Breast epithelium (tissue), 4 donors: Measurements from ENCODE around the gene MIF. TPM values are rescaled to one million over a fixed set of nuclear protein-coding genes. Genes with fewer than 3 reads are reported as not detected.
"Not testable (repeated sequence)": the region's sequence is repeated elsewhere in the genome, so short reads cannot be mapped to it uniquely, and the experiment has no call there.

Experiments used
- DNase-seq, 2 donors: peaks; one replicate each; pipeline ENCODE4 v3.0.0-alpha.2; 2019; ENCODE audit warnings: low spot score in 2 of 2
- H3K27ac ChIP-seq, 2 donors: fragments of 200-600 bp; sonication (generic) in 1 of 2; one replicate each; pipeline ENCODE4 v1.5.1; 2016 to 2019; ENCODE audit warnings: mild to moderate bottlenecking in 1 of 2
- H3K27me3 ChIP-seq, 2 donors: fragments of 200-600 bp; sonication (generic) in 1 of 2; one replicate each; pipeline versions ENCODE4 v1.5.1 to v1.6.0; 2017 to 2019; ENCODE audit warnings: control low read depth in 1 of 2, mild to moderate bottlenecking in 1 of 2
- H3K36me3 ChIP-seq: fragments of 200-600 bp; one replicate; pipeline ENCODE4 v1.5.1; 2019
- H3K4me1 ChIP-seq, 2 donors: fragments of 200-600 bp; sonication (generic); one replicate each; pipeline ENCODE4 v1.5.1; 2016 to 2019; ENCODE audit warnings: control low read depth in 1 of 2
- H3K4me3 ChIP-seq, 3 donors: fragments of 200-600 bp; sonication (generic); 1 replicate in 2 of 3; 2 replicates in 1 of 3; pipeline ENCODE4 v1.5.1; 2016 to 2019; ENCODE audit warnings: mild to moderate bottlenecking in 3 of 3, moderate library complexity in 2 of 3
- H3K9me3 ChIP-seq, 2 donors: fragments of 200-600 bp; sonication (generic) in 1 of 2; one replicate each; pipeline ENCODE4 v1.5.1; 2016 to 2019; ENCODE audit warnings: control low read depth in 1 of 2
- POLR2A ChIP-seq: fragments of 450-650 bp; IDR thresholded peaks from one replicate; pipeline ENCODE4 v1.6.1; 2016; ENCODE audit warnings: antibody characterized with exemption, mild to moderate bottlenecking, moderate library complexity
- POLR2AphosphoS5 ChIP-seq, 3 donors: sonication (generic); formaldehyde crosslinking; IDR thresholded peaks; one replicate each; pipeline ENCODE4 v1.6.1; 2017; ENCODE audit warnings: antibody characterized with exemption in 3 of 3
- intact Hi-C: fragments of 100-400 bp; cut with DNase I; formaldehyde crosslinking; loops from one replicate; pipeline ENCODE4 v1.15.1; 2023; ENCODE audit warnings: low total_unique reads
- total RNA-seq, 3 donors: library from RNA; depleted of rRNA; stranded (reverse); fragments of >200 nt; gene quantifications; one replicate each; pipeline ENCODE4 v1.1.0, GENCODE V29; 2016
- TF ChIP-seq, protein P1 (sequence below), 3 donors: fragments of 450-650 bp; IDR thresholded peaks; one replicate each; pipeline ENCODE4 v1.5.1; 2016 to 2017; ENCODE audit warnings: antibody characterized with exemption in 3 of 3, mild to moderate bottlenecking in 3 of 3, moderate library complexity in 3 of 3

MIF gene
- total RNA-seq, 3 donors from 2014 or later: 191 to 466 (median 261) TPM

DNA sequence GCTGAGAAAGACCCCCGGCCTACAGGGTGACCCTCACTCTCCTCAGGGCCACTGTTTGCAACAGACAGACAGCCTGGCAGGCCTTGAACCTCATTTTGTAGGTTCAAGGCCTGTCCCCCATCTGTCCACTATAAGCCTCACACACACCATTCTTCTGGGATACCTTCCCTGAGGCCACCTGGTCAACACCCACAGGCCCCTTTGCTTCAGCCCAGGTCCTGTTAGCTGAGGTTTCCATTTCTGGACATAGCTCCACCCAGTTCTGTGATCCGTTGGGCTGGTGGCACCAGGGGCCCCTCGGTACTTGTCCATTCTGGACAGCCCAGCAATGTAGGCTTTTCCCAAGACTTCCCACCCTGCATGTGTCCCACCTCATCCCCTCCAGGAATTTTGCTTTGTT, 3.1 kb downstream of the MIF start:
- no peak for DNase-seq
- no peaks in the 10 kb centered on the region for H3K36me3 ChIP-seq
- H3K9me3 ChIP-seq: no peaks in the 10 kb centered on the region
- TF ChIP-seq, protein P1, sequence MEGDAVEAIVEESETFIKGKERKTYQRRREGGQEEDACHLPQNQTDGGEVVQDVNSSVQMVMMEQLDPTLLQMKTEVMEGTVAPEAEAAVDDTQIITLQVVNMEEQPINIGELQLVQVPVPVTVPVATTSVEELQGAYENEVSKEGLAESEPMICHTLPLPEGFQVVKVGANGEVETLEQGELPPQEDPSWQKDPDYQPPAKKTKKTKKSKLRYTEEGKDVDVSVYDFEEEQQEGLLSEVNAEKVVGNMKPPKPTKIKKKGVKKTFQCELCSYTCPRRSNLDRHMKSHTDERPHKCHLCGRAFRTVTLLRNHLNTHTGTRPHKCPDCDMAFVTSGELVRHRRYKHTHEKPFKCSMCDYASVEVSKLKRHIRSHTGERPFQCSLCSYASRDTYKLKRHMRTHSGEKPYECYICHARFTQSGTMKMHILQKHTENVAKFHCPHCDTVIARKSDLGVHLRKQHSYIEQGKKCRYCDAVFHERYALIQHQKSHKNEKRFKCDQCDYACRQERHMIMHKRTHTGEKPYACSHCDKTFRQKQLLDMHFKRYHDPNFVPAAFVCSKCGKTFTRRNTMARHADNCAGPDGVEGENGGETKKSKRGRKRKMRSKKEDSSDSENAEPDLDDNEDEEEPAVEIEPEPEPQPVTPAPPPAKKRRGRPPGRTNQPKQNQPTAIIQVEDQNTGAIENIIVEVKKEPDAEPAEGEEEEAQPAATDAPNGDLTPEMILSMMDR (IDR thresholded peaks at IDR 0.05): no peak
- TF ChIP-seq POLR2A: no peak
- TF ChIP-seq POLR2AphosphoS5 (IDR thresholded peaks at IDR 0.05): no peak
- no peaks in the 10 kb centered on the region for H3K4me1 ChIP-seq
- intact Hi-C loops: no loop called here
- no peaks in the 10 kb centered on the region for H3K27me3 ChIP-seq
- H3K27ac ChIP-seq: no peak overlapping the region
- no peak overlapping the region for H3K4me3 ChIP-seq

DNA sequence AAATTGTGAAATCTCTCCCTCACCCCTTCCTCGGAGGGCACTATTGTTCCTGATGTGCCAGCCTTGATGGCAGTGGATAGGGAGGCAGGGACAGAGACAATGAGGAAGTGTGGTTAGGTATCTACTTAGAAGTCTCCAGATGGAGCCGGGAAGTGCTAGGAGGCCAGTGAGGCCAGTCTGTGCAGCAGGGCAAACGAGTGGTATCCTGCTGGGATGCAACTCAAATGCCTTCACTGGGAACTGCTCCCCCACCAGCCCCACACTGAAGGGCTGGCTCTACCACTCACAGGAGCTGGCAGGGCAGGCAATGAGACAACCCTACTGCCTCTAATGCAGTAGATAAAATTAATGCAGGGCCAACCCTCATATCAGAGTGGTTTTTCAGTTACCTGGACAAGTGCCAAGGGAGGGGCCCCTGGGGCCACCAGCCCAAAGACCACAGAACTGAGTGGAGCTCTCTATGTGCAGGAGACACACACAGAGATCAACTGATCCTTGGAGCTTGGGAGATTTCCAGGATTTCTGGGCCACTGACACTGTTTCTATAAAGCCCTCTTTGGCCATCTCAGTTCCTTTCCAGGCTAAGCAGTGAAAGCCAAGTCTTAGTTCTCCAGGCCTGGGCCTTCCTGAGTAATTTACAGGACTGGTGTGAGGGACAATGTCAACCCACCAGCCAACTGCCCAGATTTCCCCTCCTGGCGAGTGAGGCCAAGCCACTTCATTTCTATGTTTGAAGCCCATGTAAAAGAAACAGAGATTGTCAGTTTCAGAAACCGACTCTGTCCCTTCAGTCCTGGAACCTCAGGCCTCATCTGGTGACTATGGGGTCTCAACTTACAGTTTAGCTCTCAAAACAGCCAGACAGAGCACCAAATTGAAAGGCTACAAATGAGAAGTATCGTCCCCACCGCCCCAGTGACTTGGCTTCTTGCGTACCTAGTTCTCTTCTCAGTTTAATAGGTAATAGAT, 4.1 kb downstream of the MIF start:
- intact Hi-C loops: no loop called here
- H3K27ac ChIP-seq: peak overlapping the region in 1 of 2 donors; percentile 9

DNA sequence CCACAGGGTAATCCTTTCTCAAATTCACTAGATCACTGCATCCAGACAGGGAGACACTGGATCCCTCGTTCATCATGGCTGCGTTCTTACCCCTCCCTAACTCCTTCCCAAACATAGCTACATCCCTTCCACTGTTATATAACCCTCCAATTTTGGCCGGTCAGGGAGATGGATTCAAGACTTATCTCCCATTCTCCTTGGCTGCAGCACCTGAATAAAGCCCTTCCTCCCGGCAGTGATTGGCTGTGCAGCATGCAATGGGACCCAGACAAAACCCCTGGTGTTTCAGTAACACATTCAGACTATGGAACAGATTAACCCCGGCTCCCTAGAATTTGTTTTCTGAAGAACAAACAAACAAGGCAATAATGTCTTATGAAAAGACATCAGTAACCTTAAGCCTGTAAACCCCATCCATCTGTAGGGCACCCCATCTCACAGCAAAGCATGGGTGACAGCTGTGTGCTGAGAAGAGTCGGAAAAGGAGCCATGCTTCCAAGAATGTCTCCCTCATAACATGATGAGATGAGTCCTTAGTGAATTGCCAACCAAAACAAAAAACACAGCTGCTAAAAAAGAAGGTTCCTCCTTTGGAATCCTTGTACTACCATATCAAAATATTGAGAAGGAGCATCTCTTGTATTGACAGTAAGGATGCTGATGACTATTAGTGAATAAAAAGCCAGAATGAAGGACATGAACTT, 5.0 kb downstream of the MIF start:
- intact Hi-C loops: no loop called here
- H3K4me1 ChIP-seq: no peaks in the 10 kb centered on the region
- no peak for DNase-seq
- no peak overlapping the region for H3K27ac ChIP-seq
- no peaks in the 10 kb centered on the region for H3K27me3 ChIP-seq
- TF ChIP-seq POLR2A (no peak), POLR2AphosphoS5 (IDR thresholded peaks at IDR 0.05) (no peak)
- TF ChIP-seq, protein P1 (IDR thresholded peaks at IDR 0.05): no peak
- H3K4me3 ChIP-seq: no peak overlapping the region
- H3K36me3 ChIP-seq: no peaks in the 10 kb centered on the region
- no peaks in the 10 kb centered on the region for H3K9me3 ChIP-seq

More for the DNA sequence above, 4.1 kb downstream of the MIF start:
- TF ChIP-seq, protein P1 (IDR thresholded peaks at IDR 0.05): no peak
- no peak for TF ChIP-seq POLR2AphosphoS5 (IDR thresholded peaks at IDR 0.05)
- TF ChIP-seq POLR2A: no peak
- no peak overlapping the region for H3K4me3 ChIP-seq
- H3K27me3 ChIP-seq: no peaks in the 10 kb centered on the region
- no peaks in the 10 kb centered on the region for H3K9me3 ChIP-seq
- H3K4me1 ChIP-seq: no peaks in the 10 kb centered on the region
- H3K36me3 ChIP-seq: no peaks in the 10 kb centered on the region
- DNase-seq: no peak

DNA sequence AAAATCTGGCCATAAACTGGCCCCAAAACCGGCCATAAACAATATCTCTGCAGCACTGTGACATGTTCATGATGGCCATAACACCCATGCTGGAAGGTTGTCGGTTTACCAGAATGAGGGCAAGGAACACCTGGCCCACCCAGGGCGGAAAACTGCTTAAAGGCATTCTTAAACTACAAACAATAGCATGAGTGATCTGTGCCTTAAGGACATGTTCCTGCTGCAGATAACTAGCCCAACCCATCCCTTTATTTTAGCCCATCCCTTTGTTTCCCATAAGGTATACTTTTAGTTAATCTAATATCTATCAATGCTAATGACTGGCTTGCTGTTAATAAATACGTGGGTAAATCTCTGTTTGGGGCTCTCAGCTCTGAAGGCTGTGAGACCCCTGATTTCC, 6.0 kb downstream of the MIF start:
- H3K27me3 ChIP-seq, H3K9me3 ChIP-seq, H3K4me3 ChIP-seq, H3K4me1 ChIP-seq, intact Hi-C loops, DNase-seq, H3K36me3 ChIP-seq, H3K27ac ChIP-seq: not testable (repeated sequence)

DNA sequence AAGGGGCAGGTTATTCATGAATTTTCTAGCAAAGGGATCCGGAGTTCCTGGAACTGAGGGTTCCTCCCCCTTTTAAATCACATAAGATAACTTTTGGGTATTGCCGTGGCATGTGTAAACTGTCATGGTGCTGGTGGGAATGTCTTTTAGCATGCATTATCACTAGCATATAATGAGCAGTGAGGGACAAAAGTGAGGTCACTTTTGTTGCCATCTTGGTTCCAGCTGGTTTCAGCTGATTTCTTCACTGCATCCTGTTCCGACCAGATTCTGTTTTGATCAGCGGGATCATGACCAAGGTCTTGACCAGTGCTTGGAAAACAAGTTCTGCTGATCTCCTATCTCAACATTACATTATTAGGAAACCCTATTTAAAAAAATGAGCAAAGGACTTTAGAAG, 7.4 kb downstream of the MIF start:
- intact Hi-C loops: no loop called here
- Histone ChIP-seq H3K27me3 (no peaks in the 10 kb centered on the region), H3K4me3 (no peak overlapping the region), H3K36me3 (no peaks in the 10 kb centered on the region), H3K9me3 (no peaks in the 10 kb centered on the region), H3K4me1 (no peaks in the 10 kb centered on the region), H3K27ac (no peak overlapping the region)
- TF ChIP-seq POLR2A: no peak
- no peak for DNase-seq
